Measurements from ENCODE around the gene ZNF181. TPM values are rescaled to one million over a fixed set of nuclear protein-coding genes. Genes with fewer than 3 reads are reported as not detected.

ZNF181 gene
- total RNA-seq, 1 experiment from 2014 or later: not detected

- DNase-seq (ENCODE audit: low spot score): no peak
Observed at GRCh38 chr19:34757441-34757840, 23.4 kb downstream of the ZNF181 start.

GRCh38 chr19:34759218-34759917 lies 25.3 kb downstream of the ZNF181 start:
- no peak for DNase-seq (ENCODE audit: low spot score)

GRCh38 chr19:34766386-34766785 lies 32.3 kb downstream of the ZNF181 start:
- DNase-seq (ENCODE audit: low spot score): no peak

GRCh38 chr19:34767951-34768350 lies 33.9 kb downstream of the ZNF181 start:
- DNase-seq (ENCODE audit: low spot score): no peak

GRCh38 chr19:34772697-34773554 lies 38.9 kb downstream of the ZNF181 start, which contains the start of gene ZNF599:
ZNF599 (minus strand) TSS chr19:34773215; CDS start chr19:34772841, 374 bp downstream.
- peak; percentile 81 for DNase-seq (ENCODE audit: low spot score)

- DNase-seq (ENCODE audit: low spot score): no peak
Observed at GRCh38 chr19:34773555-34773864, 39.5 kb downstream of the ZNF181 start.

- DNase-seq (ENCODE audit: low spot score): no peak
Observed at GRCh38 chr19:34774857-34775256, 40.8 kb downstream of the ZNF181 start.

GRCh38 chr19:34778342-34778741 lies 44.3 kb downstream of the ZNF181 start:
- DNase-seq (ENCODE audit: low spot score): no peak

GRCh38 chr19:34779652-34780051 lies 45.6 kb downstream of the ZNF181 start:
- no peak for DNase-seq (ENCODE audit: low spot score)

GRCh38 chr19:34786236-34786635 lies 52.2 kb downstream of the ZNF181 start:
- no peak for DNase-seq (ENCODE audit: low spot score)

GRCh38 chr19:34787059-34787824 lies 53.2 kb downstream of the ZNF181 start:
- no peak for DNase-seq (ENCODE audit: low spot score)

GRCh38 chr19:34788074-34788473 lies 54.0 kb downstream of the ZNF181 start:
- no peak for DNase-seq (ENCODE audit: low spot score)

- peak; percentile 8 for DNase-seq (ENCODE audit: low spot score)
Observed at GRCh38 chr19:34793565-34793964, 59.5 kb downstream of the ZNF181 start.

GRCh38 chr19:34794066-34794960 lies 60.3 kb downstream of the ZNF181 start:
- DNase-seq (ENCODE audit: low spot score): no peak

Other genes starting within 250 kb of the ZNF181 start
- not detected in 2 replicates for gene SCGB2B2, start 57.1 kb upstream of the ZNF181 start, total RNA-seq (2014; rRNA removed; shearing (Covaris generic))
- 0.77 and 2.5 TPM in 2 replicates for gene ZNF302, start 56.6 kb upstream of the ZNF181 start, total RNA-seq (2014; rRNA removed; shearing (Covaris generic))
- gene ZNF599, start 39.0 kb downstream of the ZNF181 start, total RNA-seq (2014; rRNA removed; shearing (Covaris generic)): 6.6 and 10.0 TPM in 2 replicates
- 1.3 and 2.8 TPM in 2 replicates for gene ZNF30, start 192.7 kb downstream of the ZNF181 start, total RNA-seq (2014; rRNA removed; shearing (Covaris generic))
- gene ZNF792, start 230.0 kb downstream of the ZNF181 start, total RNA-seq (2014; rRNA removed; shearing (Covaris generic)): 1.1 and 1.5 TPM in 2 replicates